Measurements from ENCODE around the gene SDK1.

The SDK1 gene

GRCh38 chr7:3989723-3990122 is 688.7 kb downstream of the SDK1 start:
- Histone ChIP-seq H3K4me3 (ENCODE audit: low read depth, low read length) (no peak overlapping the region), H3K36me3 (ENCODE audit: control insufficient read depth in 2 of 2, insufficient read depth in 1 of 2, low read length in 2 of 2) (peaks cover 0 to 2% of the 10 kb centered on the region in 2 experiments; a peak in 1 of 3 replicates), H3K4me1 (ENCODE audit: control insufficient read depth, insufficient read depth, low read length) (no peaks in the 10 kb centered on the region), H3K27ac (ENCODE audit: extremely low read depth, low read depth, low read length) (no peak overlapping the region), H3K9me3 (ENCODE audit: control insufficient read depth, insufficient read depth, low read depth, low read length) (no peaks in the 10 kb centered on the region)
- TF ChIP-seq ZNF776 (tag by site-specific recombination; IDR thresholded peaks at IDR 0.05; ENCODE audit: borderline replicate concordance), result no peak
- no peak for TF ChIP-seq ZNF202 (tag by site-specific recombination; IDR thresholded peaks at IDR 0.05; ENCODE audit: borderline replicate concordance)
- POLR2A ChIA-PET, result no interaction called here
- CTCF ChIA-PET, result no interaction called here

GRCh38 chr7:3991731-3992231 is 690.7 kb downstream of the SDK1 start:
- Histone ChIP-seq H3K36me3 (ENCODE audit: control insufficient read depth in 2 of 2, insufficient read depth in 1 of 2, low read length in 2 of 2) (peaks cover 0 to 2% of the 10 kb centered on the region in 2 experiments; a peak in 1 of 3 replicates), H3K27ac (ENCODE audit: extremely low read depth, low read depth, low read length) (no peak overlapping the region), H3K4me3 (ENCODE audit: low read depth, low read length) (no peak overlapping the region), H3K4me1 (ENCODE audit: control insufficient read depth, insufficient read depth, low read length) (no peaks in the 10 kb centered on the region), H3K9me3 (ENCODE audit: control insufficient read depth, insufficient read depth, low read depth, low read length) (no peaks in the 10 kb centered on the region)
- TF ChIP-seq ZNF2 (tag by site-specific recombination; IDR thresholded peaks at IDR 0.05), result no peak
- no peak for TF ChIP-seq ZNF404 (tag by site-specific recombination; IDR thresholded peaks at IDR 0.05)
- TF ChIP-seq ZBTB44 (tag by site-specific recombination; IDR thresholded peaks at IDR 0.05), result no peak
- TF ChIP-seq PATZ1 (tag by site-specific recombination; IDR thresholded peaks at IDR 0.05), result no peak
- no peak for TF ChIP-seq ZNF623 (tag by site-specific recombination; IDR thresholded peaks at IDR 0.05)
- no peak for TF ChIP-seq ZNF48 (tag by site-specific recombination; IDR thresholded peaks at IDR 0.05)
- TF ChIP-seq ZNF629 (tag by site-specific recombination; IDR thresholded peaks at IDR 0.05), result no peak
- TF ChIP-seq BCL11B (tag by site-specific recombination; IDR thresholded peaks at IDR 0.05; ENCODE audit: low read depth), result no peak
- no peak for TF ChIP-seq MZF1 (tag by site-specific recombination; IDR thresholded peaks at IDR 0.05; ENCODE audit: borderline replicate concordance)
- no peak for TF ChIP-seq ZNF292 (tag by site-specific recombination; IDR thresholded peaks at IDR 0.05; ENCODE audit: borderline replicate concordance, low read depth)
- no peak for TF ChIP-seq KLF16 (tag by site-specific recombination; IDR thresholded peaks at IDR 0.05)
- no peak for TF ChIP-seq ZNF214 (tag by site-specific recombination; IDR thresholded peaks at IDR 0.05; ENCODE audit: borderline replicate concordance)
- no peak for TF ChIP-seq ZNF658 (tag by site-specific recombination; IDR thresholded peaks at IDR 0.05)
- no peak for TF ChIP-seq ZFP37 (tag by site-specific recombination; IDR thresholded peaks at IDR 0.05)
- CTCF ChIA-PET, result no interaction called here
- POLR2A ChIA-PET, result no interaction called here

- H3K4me3 ChIP-seq (ENCODE audit: low read depth, low read length), result no peak overlapping the region
- no peak overlapping the region for H3K27ac ChIP-seq (ENCODE audit: extremely low read depth, low read depth, low read length)
- H3K4me1 ChIP-seq (ENCODE audit: control insufficient read depth, insufficient read depth, low read length), result no peaks in the 10 kb centered on the region
- no peaks in the 10 kb centered on the region for H3K9me3 ChIP-seq (ENCODE audit: control insufficient read depth, insufficient read depth, low read depth, low read length)
- peaks cover 0 to 2% of the 10 kb centered on the region in 2 experiments; a peak in 1 of 3 replicates for H3K36me3 ChIP-seq (ENCODE audit: control insufficient read depth in 2 of 2, insufficient read depth in 1 of 2, low read length in 2 of 2)
- CTCF ChIA-PET, result no interaction called here
- TF ChIP-seq SP7 (tag by site-specific recombination; IDR thresholded peaks at IDR 0.05) (no peak), ZNF146 (tag by site-specific recombination; IDR thresholded peaks at IDR 0.05) (no peak), ZNF510 (tag by site-specific recombination; IDR thresholded peaks at IDR 0.05; ENCODE audit: insufficient replicate concordance) (peak; percentile 99), ZFP37 (tag by site-specific recombination; IDR thresholded peaks at IDR 0.05) (no peak)
- POLR2A ChIA-PET, result no interaction called here
Observed at GRCh38 chr7:3992841-3993240, 691.8 kb downstream of the SDK1 start.

Measured in HEK293 (cell line).